Osteoblast (primary cell): ENCODE results near the gene HELZ2. TPM values are rescaled to one million over a fixed set of nuclear protein-coding genes. Genes with fewer than 3 reads are reported as not detected.

Source experiments
- DNase-seq: peaks from one replicate; pipeline ENCODE4 v3.0.0; 2011; ENCODE audit warnings: low spot score, mixed read lengths; ENCODE audit not compliant: insufficient read length; ENCODE audit errors: missing footprints
- H2AFZ ChIP-seq: 2 replicates; pipeline ENCODE4 v1.6.0; 2011; ENCODE audit warnings: mild to moderate bottlenecking, low read length
- H3K27ac ChIP-seq: 2 replicates; pipeline ENCODE4 v1.5.1; 2011; ENCODE audit warnings: mild to moderate bottlenecking, low read depth, low read length, moderate library complexity
- H3K27me3 ChIP-seq: 2 replicates; pipeline ENCODE4 v1.6.0; 2012; ENCODE audit warnings: mild to moderate bottlenecking, control low read depth, inconsistent platforms, low read length, moderate library complexity; ENCODE audit not compliant: insufficient read depth
- H3K36me3 ChIP-seq: 2 replicates; pipeline ENCODE4 v1.5.1; 2011; ENCODE audit warnings: mild to moderate bottlenecking, low read length, control low read depth, moderate library complexity; ENCODE audit not compliant: insufficient read depth
- H3K4me1 ChIP-seq: 2 replicates; pipeline ENCODE4 v1.5.1; 2011; ENCODE audit warnings: mild to moderate bottlenecking, low read length, control low read depth, moderate library complexity; ENCODE audit not compliant: insufficient read depth
- H3K4me2 ChIP-seq: 2 replicates; pipeline ENCODE4 v1.6.0; 2011; ENCODE audit warnings: mild to moderate bottlenecking, low read length; ENCODE audit not compliant: insufficient read depth
- H3K4me3 ChIP-seq: fragments of 200-600 bp; sonication (generic); 3 replicates; pipeline ENCODE4 v1.5.1; 2012; ENCODE audit warnings: mild to moderate bottlenecking, low read length, inconsistent platforms; ENCODE audit not compliant: insufficient read depth
- H3K79me2 ChIP-seq: 2 replicates; pipeline ENCODE4 v1.6.0; 2012; ENCODE audit warnings: mild to moderate bottlenecking, low read length, control low read depth, inconsistent platforms; ENCODE audit not compliant: insufficient read depth
- H3K9me3 ChIP-seq: 2 replicates; pipeline ENCODE4 v1.5.1; 2011; ENCODE audit warnings: low read depth, low read length, control low read depth
- H4K20me1 ChIP-seq: 2 replicates; pipeline ENCODE4 v1.6.0; 2012; ENCODE audit warnings: mild to moderate bottlenecking, low read length, control low read depth; ENCODE audit not compliant: insufficient read depth
- CTCF ChIP-seq: IDR thresholded peaks from 2 replicates; pipeline ENCODE4 v1.5.1; 2011; ENCODE audit warnings: mild to moderate bottlenecking, low read depth, low read length, moderate library complexity; ENCODE audit errors: extremely low read depth
- total RNA-seq: library from RNA; depleted of rRNA; stranded (reverse); fragments of >200 nt; gene quantifications from 2 replicates; pipeline ENCODE4 v1.2.3, GENCODE V29; 2012

Gene HELZ2
- total RNA-seq, 1 donor, result 27.5 TPM

DNA sequence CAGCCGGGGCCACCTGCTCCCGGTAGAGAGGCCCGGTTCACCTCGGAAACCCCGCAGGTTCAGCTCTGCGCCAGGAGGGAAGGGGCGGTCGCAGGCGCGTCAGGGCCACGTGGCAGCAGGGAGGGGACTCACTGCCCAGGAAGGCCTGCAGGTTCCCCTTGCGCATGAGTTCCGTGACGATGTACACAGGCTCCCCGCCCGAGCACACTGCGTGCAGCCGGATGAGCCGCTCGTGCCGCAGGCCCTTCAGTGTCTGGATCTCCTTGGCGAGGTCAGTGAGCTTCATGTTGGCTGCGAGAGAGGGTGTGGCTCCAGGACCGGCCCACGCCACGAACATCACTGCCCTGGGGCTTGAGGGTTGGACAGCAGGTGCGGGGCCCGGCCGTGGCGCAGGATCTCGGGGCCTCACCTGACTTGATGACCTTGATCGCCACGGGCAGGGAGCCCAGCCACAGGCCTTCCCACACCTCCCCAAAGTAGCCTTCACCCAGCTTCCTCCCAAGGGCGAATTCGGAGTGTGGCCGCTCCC is 31.9 kb downstream of the HELZ2 start:
- no peak for TF ChIP-seq CTCF
- no peak for DNase-seq

GRCh38 chr20:63541371-63541770 is 32.7 kb downstream of the HELZ2 start:
- peaks cover 4% of the 10 kb centered on the region for H3K4me1 ChIP-seq
- H2AFZ ChIP-seq, result no peak overlapping the region
- H4K20me1 ChIP-seq, result no peaks in the 10 kb centered on the region
- TF ChIP-seq CTCF, result no peak
- no peaks in the 10 kb centered on the region for H3K9me3 ChIP-seq
- no peak overlapping the region for H3K4me3 ChIP-seq
- no peak for DNase-seq
- peaks cover 5% of the 10 kb centered on the region for H3K27me3 ChIP-seq
- H3K4me2 ChIP-seq, result no peak overlapping the region
- no peaks in the 10 kb centered on the region for H3K36me3 ChIP-seq
- no peaks in the 10 kb centered on the region for H3K79me2 ChIP-seq
- H3K27ac ChIP-seq, result no peak overlapping the region

More for the DNA sequence above, 31.9 kb downstream of the HELZ2 start:
- H2AFZ ChIP-seq, result no peak overlapping the region
- no peaks in the 10 kb centered on the region for H3K36me3 ChIP-seq
- H3K27me3 ChIP-seq, result peaks cover 7% of the 10 kb centered on the region
- H3K27ac ChIP-seq, result no peak overlapping the region
- H3K79me2 ChIP-seq, result no peaks in the 10 kb centered on the region
- H4K20me1 ChIP-seq, result no peaks in the 10 kb centered on the region
- H3K4me3 ChIP-seq, result no peak overlapping the region
- H3K4me2 ChIP-seq, result no peak overlapping the region
- no peaks in the 10 kb centered on the region for H3K9me3 ChIP-seq
- H3K4me1 ChIP-seq, result no peaks in the 10 kb centered on the region

- no peak for TF ChIP-seq CTCF
- Histone ChIP-seq H3K36me3 (no peaks in the 10 kb centered on the region), H4K20me1 (no peaks in the 10 kb centered on the region), H3K9me3 (no peaks in the 10 kb centered on the region), H3K27me3 (peaks cover under 1% of the 10 kb centered on the region), H3K4me2 (no peak overlapping the region), H2AFZ (no peak overlapping the region), H3K27ac (no peak overlapping the region), H3K79me2 (no peaks in the 10 kb centered on the region), H3K4me3 (no peak overlapping the region), H3K4me1 (peaks cover 8% of the 10 kb centered on the region)
- no peak for DNase-seq
These were observed 33.4 kb downstream of the HELZ2 start for GRCh38 chr20:63540417-63541186.

GRCh38 chr20:63539441-63540370 is 34.3 kb downstream of the HELZ2 start:
- Histone ChIP-seq H3K27me3 (peaks cover 5% of the 10 kb centered on the region), H3K27ac (no peak overlapping the region), H2AFZ (no peak overlapping the region), H4K20me1 (no peaks in the 10 kb centered on the region), H3K4me2 (no peak overlapping the region), H3K4me3 (no peak overlapping the region), H3K4me1 (peaks cover 8% of the 10 kb centered on the region), H3K79me2 (no peaks in the 10 kb centered on the region), H3K9me3 (no peaks in the 10 kb centered on the region), H3K36me3 (no peaks in the 10 kb centered on the region)
- DNase-seq, result no peak
- TF ChIP-seq CTCF, result no peak
